HG02970 (cell line): ENCODE measurements around the gene NAT8L.

Source experiments
- ATAC-seq: cut with Tn5 transposase; IDR thresholded peaks from one replicate; pipeline ENCODE4 v1.9.1; 2021; ENCODE audit warnings: mild to moderate bottlenecking, moderate library complexity, moderate number of reproducible peaks; ENCODE audit not compliant: unreplicated experiment, low FRiP score

NAT8L gene

GRCh38 chr4:2089222-2089621, 30.1 kb downstream of the NAT8L start:
- no peak for ATAC-seq

- ATAC-seq = no peak
Measured at GRCh38 chr4:2090642-2091041, 31.5 kb downstream of the NAT8L start.

- no peak for ATAC-seq
Measured at GRCh38 chr4:2091990-2092668, 33.0 kb downstream of the NAT8L start.

GRCh38 chr4:2092669-2093053, 33.5 kb downstream of the NAT8L start:
- ATAC-seq = no peak

GRCh38 chr4:2093265-2093664, 34.1 kb downstream of the NAT8L start:
- no peak for ATAC-seq

- ATAC-seq = no peak
Measured at GRCh38 chr4:2094545-2094944, 35.4 kb downstream of the NAT8L start.

- ATAC-seq = no peak
Measured at GRCh38 chr4:2095236-2096072, 36.3 kb downstream of the NAT8L start.

- ATAC-seq = no peak
Measured at GRCh38 chr4:2096073-2096609, 37.0 kb downstream of the NAT8L start.

- no peak for ATAC-seq
Measured at GRCh38 chr4:2101346-2102044, 42.4 kb downstream of the NAT8L start.

- ATAC-seq = no peak
Measured at GRCh38 chr4:2102045-2102883, 43.1 kb downstream of the NAT8L start.

GRCh38 chr4:2103127-2103842, 44.2 kb downstream of the NAT8L start:
- ATAC-seq = no peak

- no peak for ATAC-seq
Measured at GRCh38 chr4:2103843-2104547, 44.9 kb downstream of the NAT8L start.

GRCh38 chr4:2104556-2105345, 45.6 kb downstream of the NAT8L start:
- no peak for ATAC-seq

- ATAC-seq = no peak
Measured at GRCh38 chr4:2105559-2105958, 46.4 kb downstream of the NAT8L start.

GRCh38 chr4:2116687-2117400, 57.7 kb downstream of the NAT8L start:
- ATAC-seq = no peak
